ENCODE measurements around the gene SNRPB.

SNRPB gene

DNA sequence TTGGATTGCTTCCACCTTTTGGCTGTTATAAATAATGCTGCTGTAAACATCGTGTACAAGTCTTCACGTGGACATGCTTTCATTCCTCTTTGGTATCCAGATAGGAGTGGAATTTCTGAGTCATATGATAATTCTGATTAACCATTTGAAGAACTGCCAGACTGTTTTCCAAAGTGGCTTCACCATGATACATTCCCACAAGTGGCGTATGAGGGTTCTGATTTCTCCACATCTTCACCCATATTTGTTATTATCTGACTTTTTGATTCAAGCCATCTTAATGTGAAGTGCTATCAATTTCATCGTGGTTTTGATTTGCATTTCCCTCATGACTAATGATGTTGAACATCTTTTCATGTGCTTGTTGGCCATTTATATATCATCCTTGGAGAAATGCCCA is 2.9 kb upstream of the SNRPB start:
- DNase-seq, result no peak

DNA sequence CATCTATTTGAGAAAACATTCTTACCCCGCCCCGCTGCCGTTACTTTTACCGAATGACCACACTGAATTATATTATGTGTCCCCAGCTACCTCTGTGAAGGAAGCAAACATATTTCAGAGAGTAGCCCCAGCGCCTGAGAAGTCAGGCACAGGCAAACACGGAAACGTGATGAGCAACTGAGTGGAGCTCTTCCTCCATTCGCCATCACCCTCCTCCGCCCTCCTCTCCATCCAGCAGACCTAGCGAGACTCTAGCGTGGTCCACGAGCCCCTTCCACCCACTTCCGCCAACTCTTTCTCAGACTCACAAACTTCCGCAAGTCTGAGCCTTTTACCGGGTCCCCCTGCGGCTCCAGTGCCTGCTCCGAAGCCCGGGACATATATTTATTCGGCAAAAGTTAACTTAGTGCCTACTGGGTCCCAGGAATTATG is 582 bp downstream of the SNRPB start:
- peak; percentile 10 for DNase-seq

DNA sequence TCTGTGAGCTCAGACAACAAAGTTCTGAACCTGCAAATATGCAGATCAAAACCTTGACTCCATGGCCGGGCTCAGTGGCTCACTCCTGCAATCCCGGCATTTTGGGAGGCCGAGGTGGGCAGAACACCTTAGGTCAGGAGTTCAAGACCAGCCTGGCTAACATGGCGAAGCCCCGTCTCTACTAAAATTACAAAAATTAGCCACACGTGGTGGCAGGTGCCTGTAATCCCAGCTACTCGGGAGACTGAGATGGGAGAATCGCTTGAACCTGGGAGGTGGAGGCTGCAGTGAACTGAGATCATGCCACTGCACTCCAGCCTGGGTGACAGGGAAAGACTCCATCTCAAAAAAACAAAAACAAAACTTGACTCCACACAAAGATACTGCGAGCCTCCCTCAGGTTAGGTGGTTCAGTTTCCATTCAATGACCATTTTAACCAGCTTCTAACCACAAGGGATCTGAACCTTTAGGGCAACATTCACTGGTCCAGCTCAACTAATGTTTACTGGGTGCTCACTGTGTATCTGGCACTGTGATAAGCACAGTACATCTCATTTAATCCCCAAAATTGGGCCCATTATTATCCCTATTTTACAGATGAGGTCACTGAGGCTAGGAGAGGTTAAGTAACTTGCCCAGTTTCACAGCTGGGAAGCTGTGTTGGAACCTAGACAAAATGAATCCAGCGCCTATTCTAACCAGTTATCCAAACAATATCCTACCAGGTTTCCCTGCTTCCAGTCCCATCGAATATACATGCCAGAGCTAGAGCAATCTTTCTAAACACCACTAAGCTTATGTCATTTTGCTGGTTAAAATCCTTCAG is 1.8 kb downstream of the SNRPB start:
- no peak for DNase-seq

DNA sequence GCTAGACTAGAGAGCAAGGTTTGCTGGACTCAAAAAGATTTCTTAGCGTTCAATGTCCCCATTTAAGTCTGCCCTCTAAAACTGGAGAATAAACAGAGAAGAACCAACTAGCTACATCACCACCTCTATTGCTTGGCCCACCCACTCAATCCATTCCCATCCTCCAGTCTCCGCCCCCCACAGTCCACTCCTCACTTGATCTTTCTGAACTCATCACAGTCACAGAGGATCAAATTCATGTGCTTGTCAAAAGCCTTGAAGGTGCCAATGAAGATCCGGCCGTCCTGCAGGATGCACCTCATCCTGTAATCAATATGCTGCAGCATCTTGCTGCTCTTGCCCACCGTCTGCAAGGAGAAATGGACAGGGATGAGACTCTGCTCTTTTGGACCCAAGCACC is 3.2 kb downstream of the SNRPB start:
- no peak for DNase-seq

DNA sequence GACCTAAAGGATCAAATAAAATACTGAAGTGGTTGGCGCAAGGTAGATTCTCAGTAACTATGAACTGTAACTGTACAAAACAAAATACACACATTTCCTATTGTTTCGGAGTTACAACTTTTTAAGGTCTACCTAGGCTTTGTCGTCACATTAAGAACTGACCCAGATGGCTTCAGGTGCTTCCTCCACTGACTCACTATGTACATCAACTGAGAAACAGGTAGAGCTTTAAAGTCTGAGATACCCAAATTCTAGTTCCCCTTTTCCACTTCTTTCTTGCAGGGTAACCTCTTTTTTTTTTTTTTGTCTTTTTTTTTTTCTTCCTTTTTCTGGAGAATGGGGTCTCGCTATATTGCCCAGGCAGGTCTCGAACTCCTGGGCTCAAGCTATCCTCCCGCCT is 5.5 kb downstream of the SNRPB start:
- DNase-seq, result no peak

DNA sequence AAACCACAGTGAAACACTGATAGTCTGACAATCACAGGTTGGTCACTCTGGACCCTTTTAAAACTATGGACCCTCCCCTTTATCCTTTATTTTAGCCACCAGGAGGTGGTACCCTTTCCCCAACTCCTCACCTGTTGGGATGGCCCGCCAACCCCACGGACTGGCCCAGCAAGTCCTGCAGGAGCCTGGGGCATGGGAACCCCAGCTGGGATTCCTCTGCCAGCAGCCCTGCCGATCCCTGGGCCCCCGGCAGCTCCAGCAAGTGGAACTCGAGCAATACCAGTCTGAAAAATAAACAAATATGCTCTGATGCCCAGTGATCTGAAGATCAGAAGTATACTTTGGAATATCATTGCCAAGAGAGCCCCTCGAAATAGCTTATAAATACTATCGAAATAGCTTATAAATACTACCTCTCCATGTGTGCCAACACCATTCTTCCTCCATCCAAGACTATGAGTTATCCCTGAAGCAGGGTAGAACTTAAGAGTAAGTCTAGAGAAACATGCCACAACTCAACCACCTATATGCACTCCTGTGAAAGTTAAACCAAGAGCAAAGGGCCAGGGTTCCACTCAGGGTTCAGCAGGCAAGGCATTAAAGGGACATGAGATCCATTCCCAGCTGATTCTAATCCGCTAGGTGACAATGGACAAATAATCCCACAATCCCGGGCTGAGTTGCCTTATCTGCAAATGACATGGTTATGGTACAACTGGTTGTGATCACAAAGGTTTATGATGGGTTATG is 6.8 kb downstream of the SNRPB start:
- no peak for DNase-seq

DNA sequence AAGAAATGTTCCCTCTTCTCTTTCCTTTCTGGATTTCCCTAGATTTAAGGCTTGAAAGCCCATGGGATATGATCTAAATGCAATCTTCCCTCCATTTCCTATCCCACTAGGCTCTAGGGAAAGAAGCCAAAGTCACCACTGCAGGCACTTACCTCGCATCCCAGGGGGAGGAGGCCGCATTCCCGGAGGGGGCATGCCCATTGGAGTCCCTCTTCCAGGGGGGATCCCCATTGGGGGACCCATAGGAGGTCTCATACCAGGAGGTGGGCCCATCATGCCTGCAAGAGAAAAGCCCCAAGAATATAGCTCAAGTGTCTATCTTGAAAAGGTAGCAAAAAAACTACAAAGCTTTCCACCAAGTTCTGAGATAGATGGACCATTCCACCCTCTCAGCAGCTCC is 8.1 kb downstream of the SNRPB start:
- DNase-seq, result no peak

DNA sequence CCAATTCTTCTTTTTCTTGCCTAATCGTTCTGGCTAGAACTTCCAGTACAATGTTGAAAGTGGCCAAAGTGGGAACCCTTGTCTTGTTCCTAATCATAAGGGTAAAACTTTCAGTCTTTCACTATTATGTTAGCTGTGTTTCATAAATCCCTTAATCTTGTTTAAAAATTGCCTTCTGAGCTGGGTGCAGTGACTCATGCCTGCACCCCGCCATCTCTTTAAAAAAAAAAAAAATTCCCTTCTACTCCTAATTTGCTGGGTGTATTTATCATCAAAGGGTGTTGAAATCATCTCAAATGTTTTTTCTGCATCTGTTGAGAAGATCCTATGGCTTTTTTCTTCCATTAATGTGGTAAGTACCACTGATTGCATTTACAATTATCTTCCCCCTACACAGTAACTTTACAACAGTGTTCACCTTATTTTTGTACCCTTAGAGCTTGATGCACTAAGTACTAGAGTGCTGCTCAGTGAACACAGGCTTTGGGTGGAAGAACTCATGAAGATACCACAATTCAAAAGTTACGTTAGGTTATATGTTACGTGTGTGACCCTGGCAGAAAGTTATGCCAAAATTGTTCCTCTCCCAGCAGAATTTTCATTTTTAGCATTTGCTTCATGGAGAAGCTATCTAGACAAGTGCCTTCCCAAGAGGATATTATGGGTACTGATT is 9.7 kb downstream of the SNRPB start:
- DNase-seq, result no peak

DNA sequence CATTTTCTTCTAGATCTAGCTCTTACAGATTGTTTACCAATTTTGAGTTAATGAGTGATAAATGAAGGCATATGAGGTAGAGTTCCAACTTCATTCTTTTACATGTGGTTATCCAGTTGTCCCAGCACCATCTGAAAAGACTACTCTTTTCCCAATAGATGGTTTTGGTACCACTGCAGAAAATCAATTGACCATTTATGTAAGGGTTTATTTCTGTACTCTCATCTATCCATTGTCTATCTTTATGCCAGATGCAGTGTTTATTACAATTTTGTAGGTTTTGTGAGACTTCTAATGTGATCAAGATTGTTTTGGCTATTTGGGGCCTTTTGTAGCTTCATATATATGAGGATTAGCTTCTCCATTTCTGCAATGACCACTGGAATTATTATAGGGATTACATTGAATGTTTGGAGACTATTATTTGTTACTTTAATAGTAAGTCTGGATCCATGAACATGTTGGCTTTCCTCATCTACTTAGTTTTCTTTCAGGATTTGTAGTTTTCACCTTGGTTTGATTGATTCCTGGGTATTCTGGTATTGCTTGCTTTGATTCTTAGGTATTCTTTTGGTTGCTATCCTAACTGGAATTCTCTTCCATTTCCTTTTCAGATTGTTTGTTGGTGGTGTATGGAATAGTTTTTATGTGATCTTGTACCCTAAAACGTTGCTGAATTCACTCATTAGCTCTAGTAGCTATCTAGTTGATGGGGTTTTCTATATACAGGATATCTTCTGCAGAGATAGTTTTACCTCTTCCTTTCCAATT is 10.4 kb downstream of the SNRPB start:
- DNase-seq, result no peak

DNA sequence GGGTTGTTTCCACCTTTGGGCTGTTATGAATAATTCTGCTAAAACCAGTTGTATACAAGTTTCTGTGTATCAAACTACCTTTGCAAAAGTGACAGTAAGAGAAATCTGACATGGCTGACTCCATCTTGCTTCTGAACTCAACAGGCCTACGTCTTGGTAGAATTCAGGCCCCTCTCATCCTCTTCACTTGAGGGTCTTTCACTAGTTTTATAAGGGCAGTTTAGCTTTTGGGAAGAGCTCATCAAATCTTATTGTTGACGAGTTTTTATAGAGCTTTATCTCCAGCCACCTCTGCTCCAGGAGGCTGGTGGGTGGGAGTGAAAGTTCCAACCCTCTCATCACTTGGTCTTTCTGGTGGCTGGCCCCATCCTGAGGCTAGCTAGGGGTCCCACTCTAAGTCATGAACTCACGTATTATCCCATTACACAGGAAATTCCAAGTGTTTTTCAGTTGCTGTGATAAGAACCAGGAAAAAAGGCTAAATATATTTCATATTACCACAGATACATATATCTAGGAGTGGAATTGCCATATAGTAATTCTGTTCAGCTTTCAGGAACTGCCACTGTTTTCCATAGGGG is 11.6 kb downstream of the SNRPB start:
- DNase-seq, result no peak

DNA sequence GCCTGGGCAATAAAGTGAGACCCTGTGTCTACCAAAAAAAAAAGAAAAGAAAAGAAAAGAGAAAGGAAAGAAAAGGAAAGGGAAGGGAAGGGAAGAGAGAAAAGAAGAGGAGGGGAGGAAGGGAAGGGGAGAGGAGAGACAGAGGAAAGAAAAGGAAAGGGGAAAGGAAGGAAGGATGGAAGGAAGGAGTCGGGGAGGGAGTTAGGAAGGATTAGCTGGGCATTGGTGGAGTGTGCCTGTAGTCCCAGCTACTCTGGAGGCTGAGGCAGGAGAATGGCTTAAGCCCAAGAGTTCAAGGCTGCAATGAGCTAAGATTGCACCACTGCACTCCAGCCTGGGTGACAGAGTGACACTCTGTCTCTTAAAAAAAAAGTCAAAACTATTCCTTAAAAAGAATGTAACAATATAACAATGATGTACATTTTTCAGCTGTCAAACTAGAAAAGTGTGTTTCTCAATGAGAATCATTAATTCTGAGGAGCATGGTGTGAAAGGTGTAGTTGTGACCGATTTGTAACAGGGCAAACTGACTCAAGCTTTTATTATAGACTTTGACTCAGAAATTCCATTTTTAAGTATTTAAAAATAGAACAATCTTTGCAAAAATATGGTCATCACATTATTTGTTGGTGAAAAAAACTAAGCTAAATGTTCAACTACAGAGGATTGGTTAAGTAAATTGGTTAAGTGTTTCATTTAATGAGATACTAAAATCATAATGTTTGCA is 14.7 kb downstream of the SNRPB start:
- no peak for DNase-seq

DNA sequence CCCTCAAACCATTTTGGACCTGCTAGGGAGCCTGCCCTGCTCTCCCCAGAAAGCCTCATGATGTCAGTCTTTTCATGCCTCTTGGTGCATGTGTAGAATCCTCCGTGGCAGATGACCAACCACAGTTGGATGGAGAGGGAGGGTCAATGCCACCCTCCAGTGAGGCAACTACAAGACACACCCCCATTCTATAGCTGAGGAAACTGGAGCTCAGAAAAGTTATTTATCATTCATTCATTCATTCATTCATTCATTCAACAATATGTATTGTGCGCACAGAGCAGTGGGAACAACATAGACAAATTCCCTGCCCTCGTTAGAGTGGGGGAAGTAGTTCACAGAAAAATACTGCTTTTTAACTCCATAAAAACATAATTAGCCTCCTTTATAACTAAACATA is 16.8 kb downstream of the SNRPB start:
- no peak for DNase-seq

DNA sequence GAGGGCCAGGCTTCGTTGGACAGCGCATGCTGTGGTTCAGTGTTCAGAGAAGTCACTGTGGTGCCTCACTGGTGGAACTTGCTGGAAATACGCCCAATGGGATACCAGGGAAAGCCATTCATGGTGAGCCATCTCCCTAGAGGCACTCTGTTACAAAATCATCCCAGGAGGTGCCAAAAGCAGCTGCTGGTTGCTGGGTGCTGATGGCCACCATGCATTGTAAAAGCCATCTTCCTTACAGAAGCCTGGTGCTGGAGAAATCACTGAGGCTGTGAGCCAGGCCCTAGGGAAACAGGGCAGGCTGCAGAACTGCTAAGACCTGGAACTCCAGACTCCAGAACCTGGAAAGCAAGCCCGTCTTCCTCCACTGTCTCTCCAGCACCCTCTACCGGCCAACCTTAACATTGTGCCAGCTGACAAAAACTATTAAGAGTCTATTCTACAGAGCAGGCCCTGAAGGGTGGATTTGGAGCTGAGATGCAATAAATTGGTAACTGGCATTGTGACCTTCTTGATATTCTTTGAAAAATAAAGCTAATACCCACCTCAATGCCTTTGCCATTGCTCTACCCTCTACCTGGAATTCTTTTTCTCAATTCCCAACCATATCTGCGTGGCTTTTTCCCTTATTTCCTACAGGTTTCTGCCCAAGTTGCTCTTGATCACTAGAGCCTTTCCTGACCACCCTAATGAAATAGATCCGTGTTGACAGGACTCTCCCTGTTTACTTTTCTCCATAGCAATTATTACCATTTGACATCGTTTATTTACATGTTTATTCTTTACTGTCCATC is 18.5 kb downstream of the SNRPB start:
- peak; percentile 58 for DNase-seq

DNA sequence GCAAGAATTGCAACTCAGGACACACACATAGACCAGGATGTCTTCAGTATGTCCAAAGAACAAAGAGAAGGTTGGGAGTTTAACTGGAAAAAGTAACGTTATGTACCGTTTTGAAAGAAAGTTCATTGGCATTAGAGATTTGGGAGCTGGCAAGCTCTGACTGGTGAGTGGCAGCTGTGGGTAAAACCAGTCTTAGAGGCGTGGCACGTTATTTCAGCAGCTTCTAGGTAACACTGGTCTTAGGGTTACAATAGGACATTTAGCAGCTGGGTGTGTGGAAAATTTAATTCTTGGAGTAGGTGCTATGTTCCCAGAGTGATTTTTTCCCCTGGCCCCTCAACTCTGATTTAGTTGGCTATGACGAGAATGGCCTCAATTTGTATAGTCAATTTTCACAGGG is 19.2 kb downstream of the SNRPB start:
- no peak for DNase-seq

DNA sequence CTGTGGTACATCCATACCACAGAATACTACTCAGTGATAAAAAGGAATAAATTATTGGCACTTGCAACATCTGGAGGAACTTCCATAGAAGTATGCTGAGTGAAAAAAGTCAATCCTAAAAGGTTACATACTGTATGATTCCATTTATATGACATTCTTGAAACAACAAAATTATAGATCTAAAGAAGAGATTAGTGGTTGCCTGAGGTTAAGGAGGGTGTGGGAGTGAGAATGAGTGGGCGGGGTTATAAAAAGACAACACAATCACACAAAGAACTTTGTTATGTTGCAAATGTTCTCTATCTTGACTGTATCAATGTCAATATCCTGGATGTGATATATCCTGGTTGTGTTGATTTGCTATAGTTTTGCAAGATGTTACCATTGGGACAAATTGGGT is 21.2 kb downstream of the SNRPB start:
- no peak for DNase-seq

DNA sequence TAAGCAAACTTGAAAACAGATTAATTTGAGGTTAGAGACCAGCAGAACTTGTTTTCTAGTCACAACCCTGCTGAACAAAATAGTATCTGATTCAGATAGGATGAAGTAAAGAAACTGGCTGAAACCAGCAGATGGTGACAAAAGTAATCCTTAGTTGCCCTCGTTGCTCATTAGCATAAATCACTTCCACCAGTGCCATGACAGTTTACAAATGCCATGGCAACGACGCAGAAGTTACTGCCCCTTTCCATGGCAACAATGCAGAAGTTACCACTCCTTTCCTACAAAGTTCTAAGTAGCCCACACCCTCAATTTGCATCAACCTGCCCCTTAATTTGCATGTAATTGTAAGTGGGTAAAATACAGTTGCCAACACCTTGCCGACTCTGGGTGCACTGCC is 23.7 kb downstream of the SNRPB start:
- no peak for DNase-seq

DNA sequence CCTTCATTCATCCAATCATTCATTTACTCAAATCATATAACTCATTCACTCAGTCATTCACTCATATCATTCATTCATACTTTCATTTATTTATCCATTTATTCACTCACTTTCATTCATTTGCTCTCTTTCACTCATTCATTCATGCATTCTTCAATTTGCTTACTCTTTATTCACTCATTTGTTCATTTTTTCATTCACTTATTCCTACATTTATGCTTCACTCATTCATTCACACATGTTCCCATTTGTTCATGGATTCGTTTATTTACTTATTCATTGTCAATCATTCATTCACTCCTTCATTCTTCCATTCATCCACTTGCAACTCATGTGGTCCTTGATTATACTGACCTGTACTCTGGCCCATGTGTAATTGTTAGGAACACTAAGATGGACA is 39.4 kb downstream of the SNRPB start:
- DNase-seq, result no peak

DNA sequence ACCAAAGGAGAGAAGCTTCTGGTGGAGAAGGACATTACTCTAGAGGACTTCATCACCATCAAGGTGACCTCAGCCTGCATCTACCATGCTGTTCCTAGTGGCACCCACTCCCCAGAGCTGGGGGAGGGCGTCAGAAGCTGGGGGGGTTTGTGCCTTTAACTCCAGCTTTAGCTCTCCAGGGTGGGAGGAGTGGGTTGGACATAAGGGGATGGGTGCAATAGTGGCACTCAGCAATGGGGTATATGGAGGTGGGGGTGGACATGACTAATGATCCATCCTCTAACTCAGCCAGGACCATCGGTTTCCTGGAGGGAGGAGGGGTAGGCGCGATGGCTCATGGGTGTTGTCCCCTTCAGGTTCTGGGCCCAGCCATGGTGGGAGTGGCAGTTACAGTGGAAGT is 40.1 kb downstream of the SNRPB start:
- no peak for DNase-seq

DNA sequence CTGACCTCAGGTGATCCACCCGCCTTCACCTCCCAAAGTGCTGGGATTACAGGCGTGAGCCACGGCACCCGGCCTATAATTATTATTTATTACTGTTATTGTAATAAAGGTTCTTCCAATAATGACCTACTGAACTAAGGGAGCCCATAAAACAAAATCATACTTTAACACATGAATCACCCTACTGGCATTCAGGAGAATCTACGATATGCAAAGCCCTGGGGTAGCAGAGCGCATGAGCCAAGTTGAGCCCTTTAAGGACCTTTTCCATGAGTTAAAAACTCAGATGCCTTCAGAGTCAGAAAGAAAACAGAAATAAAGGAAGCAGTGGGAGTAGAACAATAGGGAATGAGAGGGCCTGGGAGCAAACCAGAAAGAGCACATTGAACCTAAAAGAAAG is 41.5 kb downstream of the SNRPB start:
- no peak for DNase-seq

DNA sequence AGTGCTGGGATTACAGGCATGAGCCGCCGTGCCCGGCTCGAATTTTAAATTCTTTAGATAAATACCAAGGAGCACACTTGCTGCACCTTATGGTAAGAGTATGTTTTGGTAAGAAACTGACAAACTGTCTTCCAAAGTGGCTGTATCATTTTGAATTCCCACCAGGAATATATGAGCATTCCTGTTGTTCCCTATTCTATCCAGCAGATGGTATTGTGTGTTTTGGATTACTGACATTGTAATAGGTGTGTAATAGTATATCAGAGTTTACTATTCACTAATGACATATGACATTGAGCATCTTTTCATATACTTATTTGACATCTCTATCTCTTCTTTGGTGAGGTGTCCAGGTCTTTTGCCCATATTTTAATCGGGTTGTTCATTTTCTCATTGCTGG is 49.3 kb downstream of the SNRPB start:
- no peak for DNase-seq

DNA sequence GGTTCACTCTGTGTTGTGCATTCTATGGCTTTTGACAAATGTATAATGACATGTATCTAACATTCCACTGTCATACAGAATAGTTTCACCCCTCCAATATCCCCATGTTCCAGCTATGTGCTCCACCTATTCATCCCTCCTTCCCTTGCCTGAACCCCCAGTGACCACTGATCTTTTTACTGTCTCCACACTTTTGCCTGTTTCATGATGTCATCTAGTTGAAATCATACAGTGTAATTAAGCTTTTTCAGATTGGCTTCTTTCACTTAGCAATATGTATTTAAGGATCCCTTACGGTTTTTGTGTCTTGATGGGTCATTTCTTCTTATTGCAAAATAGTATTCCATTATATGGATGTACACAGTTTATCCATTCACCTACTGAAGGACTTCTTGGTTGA is 50.1 kb downstream of the SNRPB start:
- DNase-seq, result no peak

All from DMS153 (cell line).